ENCODE data around the gene KCNIP1. TPM values are rescaled to one million over a fixed set of nuclear protein-coding genes. Genes with fewer than 3 reads are reported as not detected.

KCNIP1 gene
- total and polyA plus RNA-seq, 2 of the 8 experiments (the other 6 are each of a cell fraction or from before 2014, with no cell fraction given): 0.52 to 0.83 TPM

- TF ChIP-seq ATF3 (IDR thresholded peaks at IDR 0.05; ENCODE audit: insufficient read depth, low read depth, low read length): no peak
- no peak for TF ChIP-seq TCF12 (IDR thresholded peaks at IDR 0.05; ENCODE audit: low read depth, low read length)
- no peak for TF ChIP-seq BRCA1 (IDR thresholded peaks at IDR 0.05; ENCODE audit: low read depth, low read length)
Measured at GRCh38 chr5:170579601-170580000, 75.8 kb downstream of the KCNIP1 start (continued).

All from H1 (cell line).